Pancreas (tissue), 10 donors: ENCODE measurements around the gene SLC25A13. TPM values are rescaled to one million over a fixed set of nuclear protein-coding genes. Genes with fewer than 3 reads are reported as not detected.

Experiments
- ATAC-seq, 4 donors: fragments of 200-7000 bp; cut with Tn5 transposase; one replicate each; pipeline versions ENCODE4 v1.8.0 to v1.9.1; 2020; ENCODE audit warnings: mild to moderate bottlenecking in 4 of 4, moderate library complexity in 4 of 4
- DNase-seq, 6 donors: peaks; one replicate each; pipeline ENCODE4 v3.0.0-alpha.2; 2020
- FAIRE-seq: peaks from 2 replicates; lab custom pipeline; 2012; peaks lifted over from hg19 to GRCh38; lab: Jason Lieb, UNC
- H3K27ac ChIP-seq, 4 donors: fragments of 200-600 bp; sonication (generic); 1 replicate in 3 of 4; 2 replicates in 1 of 4; pipeline versions ENCODE4 v1.5.0 to v1.8.0; 2020
- H3K27me3 ChIP-seq, 4 donors: fragments of 200-600 bp; one replicate each; pipeline ENCODE4 v1.8.0; 2021
- H3K36me3 ChIP-seq, 3 donors: fragments of 200-600 bp; sonication (generic) in 1 of 3; one replicate each; pipeline versions ENCODE4 v1.5.0 to v1.8.0; 2020 to 2021
- H3K4me1 ChIP-seq, 3 donors: fragments of 200-600 bp; one replicate each; pipeline ENCODE4 v1.8.0; 2021
- H3K4me3 ChIP-seq, 4 donors: fragments of 200-600 bp; sonication (generic) in 2 of 4; one replicate each; pipeline versions ENCODE4 v1.5.0 to v1.8.0; 2020 to 2021
- H3K9me3 ChIP-seq, 4 donors: fragments of 200-600 bp; one replicate each; pipeline ENCODE4 v1.8.0; 2021
- WGBS, 2 donors: extraction: QIAGEN DNeasy Blood & Tissue Kit; methylation state at CpG; one replicate each; pipeline ENCODE4 v1.1.7; 2013; 5-methylcytosine and 5-hydroxymethylcytosine counted together
- intact Hi-C, 3 donors: fragments of 100-400 bp; cut with DNase I; formaldehyde crosslinking; loops; one replicate each; pipeline versions ENCODE4 v1.11.1 to v1.14.2; 2022
- polyA plus RNA-seq, 2 donors: library from polyadenylated mRNA; stranded (reverse); fragments of 200-250 nt; gene quantifications; one replicate each; pipeline ENCODE4 v1.2.3, GENCODE V29; 2013
- total RNA-seq, 6 donors: library from RNA; stranded (reverse); fragmentation: NEBNext Ultra II Directional in 4 of 6; extraction: Animal tissue kit (Norgen Biotek cat#: 25700) in 4 of 6; gene quantifications; one replicate each; pipeline versions ENCODE4 v1.2.1 to v1.2.4, GENCODE V29; 2021 to 2023
- TF ChIP-seq, protein P1 (sequence below), 4 donors: fragments of 200-600 bp; sonication (generic) in 3 of 4; IDR thresholded peaks; one replicate each; pipeline versions ENCODE4 v1.5.0 to v1.8.0; 2021; ENCODE audit warnings: antibody characterized with exemption in 4 of 4
- donor health status: healthy with polysubstance abuse.
- donor health status: DM: no; HTN: no; CAD: no; lungs with moderate emphysema.
- donor health status: DM: no; HTN: no; CAD: no.
- donor health status: control.
- donor health status: control.
- donor health status: Bipolar disorder and iron deficiency.
- donor health status: DM: yes; HTN: yes; CAD: no.
- donor health status: DM: no; HTN: no; CAD: no.
- donor health status: DM: no; HTN: no; CAD: no.
- donor health status: DM: yes; HTN: yes; CAD: no.

SLC25A13 gene
- total and polyA plus RNA-seq, 8 donors: 4.2 to 15.0 (median 11.0) TPM

DNA sequence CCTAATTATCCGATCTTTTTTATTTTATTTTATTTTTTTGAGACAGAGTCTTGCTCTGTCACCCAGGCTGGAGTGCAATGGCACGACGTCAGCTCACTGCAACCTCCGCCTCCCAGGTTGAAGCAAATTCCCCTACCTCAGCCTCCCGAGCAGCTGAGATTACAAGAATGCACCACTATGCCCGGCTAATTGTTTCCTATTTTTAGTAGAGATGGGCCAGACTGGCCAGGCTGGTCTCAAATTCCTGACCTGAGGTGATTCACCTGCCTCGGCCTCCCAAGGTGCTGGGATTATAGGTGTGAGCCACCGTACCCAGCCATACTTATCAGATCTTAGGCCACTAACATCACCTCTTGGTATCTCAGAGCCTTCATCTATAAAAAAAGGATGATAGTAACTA, 4.9 kb downstream of the SLC25A13 start:
- WGBS, 2 donors: 86 to 90% methylated on average over 8 of the region's 8 CpGs

DNA sequence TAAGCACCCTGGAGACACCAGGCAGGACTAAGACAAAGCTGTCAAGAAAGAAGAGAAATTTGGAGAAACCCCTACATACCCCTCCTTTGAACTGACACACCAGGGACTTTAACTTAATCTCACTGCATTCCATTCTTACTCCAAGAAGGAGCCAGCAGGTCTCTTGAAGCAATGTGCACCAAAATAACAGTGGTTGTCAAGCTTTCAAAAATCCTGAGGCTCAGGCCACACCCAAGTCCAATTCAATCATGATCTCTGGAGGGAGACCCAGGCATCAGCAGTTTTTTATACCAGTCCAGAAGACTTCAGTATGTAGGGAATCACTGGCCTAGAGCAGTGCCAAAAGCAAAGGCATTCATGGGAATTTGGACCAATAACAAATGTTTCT, 6.8 kb downstream of the SLC25A13 start:
- intact Hi-C loops: no loop called here
- no peak overlapping the region for H3K27ac ChIP-seq

More for the DNA sequence above, 4.9 kb downstream of the SLC25A13 start:
- no peak overlapping the region for H3K27ac ChIP-seq
- H3K27me3 ChIP-seq: no peaks in the 10 kb centered on the region
- intact Hi-C loops: no loop called here
- ATAC-seq: no peak
- no peaks in the 10 kb centered on the region for H3K9me3 ChIP-seq
- no peaks in the 10 kb centered on the region for H3K36me3 ChIP-seq
- no peak for FAIRE-seq
- TF ChIP-seq, protein P1, sequence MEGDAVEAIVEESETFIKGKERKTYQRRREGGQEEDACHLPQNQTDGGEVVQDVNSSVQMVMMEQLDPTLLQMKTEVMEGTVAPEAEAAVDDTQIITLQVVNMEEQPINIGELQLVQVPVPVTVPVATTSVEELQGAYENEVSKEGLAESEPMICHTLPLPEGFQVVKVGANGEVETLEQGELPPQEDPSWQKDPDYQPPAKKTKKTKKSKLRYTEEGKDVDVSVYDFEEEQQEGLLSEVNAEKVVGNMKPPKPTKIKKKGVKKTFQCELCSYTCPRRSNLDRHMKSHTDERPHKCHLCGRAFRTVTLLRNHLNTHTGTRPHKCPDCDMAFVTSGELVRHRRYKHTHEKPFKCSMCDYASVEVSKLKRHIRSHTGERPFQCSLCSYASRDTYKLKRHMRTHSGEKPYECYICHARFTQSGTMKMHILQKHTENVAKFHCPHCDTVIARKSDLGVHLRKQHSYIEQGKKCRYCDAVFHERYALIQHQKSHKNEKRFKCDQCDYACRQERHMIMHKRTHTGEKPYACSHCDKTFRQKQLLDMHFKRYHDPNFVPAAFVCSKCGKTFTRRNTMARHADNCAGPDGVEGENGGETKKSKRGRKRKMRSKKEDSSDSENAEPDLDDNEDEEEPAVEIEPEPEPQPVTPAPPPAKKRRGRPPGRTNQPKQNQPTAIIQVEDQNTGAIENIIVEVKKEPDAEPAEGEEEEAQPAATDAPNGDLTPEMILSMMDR (IDR thresholded peaks at IDR 0.05): no peak
- DNase-seq: no peak
- no peak overlapping the region for H3K4me3 ChIP-seq
- H3K4me1 ChIP-seq: peaks cover 9 to 26% (median 14%) of the 10 kb centered on the region in 3 donors

DNA sequence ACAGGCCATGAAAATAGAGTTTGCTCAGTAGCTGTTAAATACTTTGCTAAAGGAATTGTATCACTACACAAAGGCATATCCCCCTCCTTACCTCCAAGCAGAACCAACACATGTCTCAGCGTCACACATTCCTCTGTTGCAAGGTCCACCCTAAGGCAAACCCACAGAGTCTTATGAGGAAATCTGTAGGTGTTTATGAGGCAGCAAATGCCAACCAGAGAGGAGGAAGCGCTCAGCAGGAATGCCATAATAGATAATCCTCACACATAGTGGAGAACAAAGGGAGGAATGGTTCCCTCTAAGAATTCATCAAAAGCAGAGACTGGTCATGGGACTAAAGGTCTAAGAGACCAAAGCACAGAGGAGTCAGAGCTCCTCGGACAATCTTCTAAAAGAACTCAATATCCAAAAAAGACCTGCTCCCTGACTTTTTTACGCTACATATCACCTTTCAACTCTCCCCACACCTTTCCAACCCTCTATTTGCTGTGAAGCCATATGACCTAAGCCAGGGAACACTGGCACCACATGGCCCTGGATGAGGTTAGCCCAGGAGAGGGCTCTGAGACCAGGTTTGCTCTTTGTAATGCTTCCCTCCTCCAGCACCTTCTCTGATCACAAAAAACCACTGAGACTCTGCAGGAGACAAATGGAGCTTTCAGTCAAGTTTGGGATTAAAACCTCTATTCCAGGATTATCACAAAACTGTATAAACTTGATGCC, 7.3 kb downstream of the SLC25A13 start:
- no peak for ATAC-seq
- Histone ChIP-seq H3K27ac (no peak overlapping the region), H3K4me1 (peaks cover 0 to 21% (median 15%) of the 10 kb centered on the region in 3 donors), H3K4me3 (no peak overlapping the region), H3K9me3 (no peaks in the 10 kb centered on the region), H3K27me3 (no peaks in the 10 kb centered on the region), H3K36me3 (no peaks in the 10 kb centered on the region)
- no peak for FAIRE-seq
- no peak for DNase-seq
- TF ChIP-seq, protein P1 (IDR thresholded peaks at IDR 0.05): no peak
- WGBS, 2 donors: 95 to 96% methylated on average over 4 of the region's 4 CpGs
- intact Hi-C loops: no loop called here

More for the DNA sequence above, 6.8 kb downstream of the SLC25A13 start:
- Histone ChIP-seq H3K36me3 (no peaks in the 10 kb centered on the region), H3K9me3 (no peaks in the 10 kb centered on the region), H3K4me1 (peaks cover under 1 to 26% (median 21%) of the 10 kb centered on the region in 3 donors), H3K27me3 (no peaks in the 10 kb centered on the region), H3K4me3 (no peak overlapping the region)
- TF ChIP-seq, protein P1 (IDR thresholded peaks at IDR 0.05): no peak
- FAIRE-seq (no peak), DNase-seq (no peak), ATAC-seq (no peak)

DNA sequence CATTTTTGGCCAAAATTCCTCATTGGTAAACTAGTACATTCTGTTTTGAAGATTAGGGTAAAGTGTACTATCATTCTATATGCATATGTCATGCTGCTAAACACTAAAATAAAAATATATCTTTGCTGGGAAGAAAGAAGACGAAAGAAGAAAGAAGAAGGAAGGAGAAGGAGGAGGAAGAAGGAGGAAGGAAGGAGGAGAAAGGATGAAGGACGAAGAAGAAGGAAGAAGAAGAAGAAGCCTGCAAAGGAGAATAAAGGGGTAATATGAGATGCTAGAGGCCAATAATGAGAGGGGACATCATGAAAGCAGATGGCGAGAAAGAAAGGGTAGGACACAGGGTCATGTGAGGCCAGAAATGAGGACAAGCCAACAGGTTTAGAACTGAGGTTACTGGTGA, 8.0 kb downstream of the SLC25A13 start:
- WGBS, 2 donors: 87 to 93% methylated on average over 3 of the region's 3 CpGs
- FAIRE-seq: no peak
- intact Hi-C loops: no loop called here

More for the DNA sequence above, 8.0 kb downstream of the SLC25A13 start:
- Histone ChIP-seq H3K36me3 (no peaks in the 10 kb centered on the region), H3K9me3 (no peaks in the 10 kb centered on the region), H3K27me3 (no peaks in the 10 kb centered on the region), H3K4me3 (no peak overlapping the region), H3K27ac (no peak overlapping the region), H3K4me1 (peaks cover 0 to 15% (median 12%) of the 10 kb centered on the region in 3 donors)
- no peak for DNase-seq
- no peak for ATAC-seq
- TF ChIP-seq, protein P1 (IDR thresholded peaks at IDR 0.05): no peak
